ENCODE data around the gene EPN1. TPM values are rescaled to one million over a fixed set of nuclear protein-coding genes. Genes with fewer than 3 reads are reported as not detected.

The EPN1 gene
- total and polyA plus RNA-seq, 2 of the 13 experiments (the other 11 are each of a cell fraction or from before 2014, with no cell fraction given) = 28.9 to 31.7 TPM

GRCh38 chr19:55655648-55656040 lies 19.4 kb upstream of the EPN1 start (continued):
- TF ChIP-seq RFXAP (CRISPR knock-in tag; IDR thresholded peaks at IDR 0.05; ENCODE audit: borderline replicate concordance) (no peak; the same call in 1 of the 2 replicates), KAT8 (CRISPR knock-in tag; IDR thresholded peaks at IDR 0.05) (peak; percentile 25; the same call in 1 of the 2 replicates), SIN3B (IDR thresholded peaks at IDR 0.05; ENCODE audit: low read length) (peak; percentile 5; the same call in 1 of the 2 replicates), PATZ1 (CRISPR knock-in tag; IDR thresholded peaks at IDR 0.05) (no peak), KLF12 (CRISPR knock-in tag; IDR thresholded peaks at IDR 0.05; ENCODE audit: borderline replicate concordance) (no peak), ZNF343 (CRISPR knock-in tag; IDR thresholded peaks at IDR 0.05) (no peak), ZNF280D (CRISPR knock-in tag; IDR thresholded peaks at IDR 0.05) (no peak), PHF5A (CRISPR knock-in tag; IDR thresholded peaks at IDR 0.05; ENCODE audit: low read depth, unreplicated experiment) (no peak), U2AF1 (optimal IDR thresholded peaks at IDR 0.05; ENCODE audit: low read depth, low read length) (peak; percentile 0), ATAD3A (CRISPR knock-in tag; IDR thresholded peaks at IDR 0.05) (no peak), JDP2 (CRISPR knock-in tag; IDR thresholded peaks at IDR 0.05; ENCODE audit: borderline replicate concordance) (no peak), ZNF138 (CRISPR knock-in tag; IDR thresholded peaks at IDR 0.05; ENCODE audit: low read depth) (no peak), FOXK2 (IDR thresholded peaks at IDR 0.05) (no peak), FOXJ3 (CRISPR knock-in tag; IDR thresholded peaks at IDR 0.05; ENCODE audit: borderline replicate concordance) (peak; percentile 29; the same call in 1 of the 2 replicates), ZFY (CRISPR knock-in tag; IDR thresholded peaks at IDR 0.05) (no peak), CSRNP1 (CRISPR knock-in tag; IDR thresholded peaks at IDR 0.05) (no peak), NFKBIZ (CRISPR knock-in tag; IDR thresholded peaks at IDR 0.05) (0 out of 2 replicates have a peak, but pooled peaks have one; percentile 50), ZIK1 (CRISPR knock-in tag; IDR thresholded peaks at IDR 0.05; ENCODE audit: borderline replicate concordance, low read depth) (no peak), ZNF740 (CRISPR knock-in tag; IDR thresholded peaks at IDR 0.05) (no peak; the same call in 1 of the 2 replicates), KDM4B (CRISPR knock-in tag; IDR thresholded peaks at IDR 0.05) (no peak), RORA (CRISPR knock-in tag; IDR thresholded peaks at IDR 0.05) (no peak), SRF (IDR thresholded peaks at IDR 0.05; ENCODE audit: low read depth, low read length) (no peak), FOXA3 (CRISPR knock-in tag; IDR thresholded peaks at IDR 0.05) (no peak), PREB (CRISPR knock-in tag; IDR thresholded peaks at IDR 0.05) (no peak)
